Measurements from ENCODE around the gene RHBDD1. TPM values are rescaled to one million over a fixed set of nuclear protein-coding genes. Genes with fewer than 3 reads are reported as not detected.

RHBDD1 gene
- total and polyA plus RNA-seq, 2 donors (not counting 1 experiment from before 2014, with no cell fraction given), result 21.2 to 128 TPM

DNA sequence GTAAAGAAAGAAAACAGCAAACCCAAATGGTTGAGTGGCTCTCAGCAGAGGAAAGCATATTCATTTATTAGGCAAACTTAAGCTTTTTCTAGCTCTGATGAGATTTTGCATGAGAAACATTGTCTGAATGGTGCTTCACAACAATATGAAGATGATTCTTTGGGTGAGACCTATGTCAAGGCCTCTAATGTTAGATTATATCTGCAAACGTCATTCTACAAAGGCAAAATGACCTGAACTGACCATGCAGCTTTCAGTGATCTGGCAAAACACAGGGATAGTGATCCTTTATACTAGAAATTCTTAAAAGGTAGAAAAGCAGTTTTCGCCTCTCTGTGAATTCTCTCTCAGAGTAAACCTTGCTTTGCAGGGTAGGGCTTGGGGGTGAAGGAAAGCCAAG, 11.7 kb downstream of the RHBDD1 start:
- H3K4me3 Mint-ChIP-seq, result peak overlapping the region; percentile 23
- ChIA-PET CTCF (interaction anchor here (1.0 to 3.1 kb wide), 2 partner anchors 15 to 45 kb away, joined by 4 to 9 read pairs; no protein-coding TSS in a partner anchor), POLR2A (no interaction called here)
- peaks cover 5% of the 10 kb centered on the region for H4K20me1 ChIP-seq (ENCODE audit: control insufficient read depth, insufficient read depth, low read length, poor library complexity, severe bottlenecking)
- no peak overlapping the region for H3K4me3 ChIP-seq (ENCODE audit: control extremely low read depth in 1 of 5, extremely low read depth in 1 of 5, insufficient read depth in 1 of 5, low read depth in 2 of 5, low read length in 4 of 5)
- peak overlapping the region; percentile 29 for H3K4me2 ChIP-seq (replicated peaks; ENCODE audit: low read depth, low read length, poor library complexity, severe bottlenecking)
- H3K9me3 Mint-ChIP-seq (ENCODE audit: insufficient read depth), result no peaks in the 10 kb centered on the region
- intact Hi-C loops (cut with micrococcal nuclease), result no loop called here
- DNase-seq, result no peak
- TF ChIP-seq, protein P1, sequence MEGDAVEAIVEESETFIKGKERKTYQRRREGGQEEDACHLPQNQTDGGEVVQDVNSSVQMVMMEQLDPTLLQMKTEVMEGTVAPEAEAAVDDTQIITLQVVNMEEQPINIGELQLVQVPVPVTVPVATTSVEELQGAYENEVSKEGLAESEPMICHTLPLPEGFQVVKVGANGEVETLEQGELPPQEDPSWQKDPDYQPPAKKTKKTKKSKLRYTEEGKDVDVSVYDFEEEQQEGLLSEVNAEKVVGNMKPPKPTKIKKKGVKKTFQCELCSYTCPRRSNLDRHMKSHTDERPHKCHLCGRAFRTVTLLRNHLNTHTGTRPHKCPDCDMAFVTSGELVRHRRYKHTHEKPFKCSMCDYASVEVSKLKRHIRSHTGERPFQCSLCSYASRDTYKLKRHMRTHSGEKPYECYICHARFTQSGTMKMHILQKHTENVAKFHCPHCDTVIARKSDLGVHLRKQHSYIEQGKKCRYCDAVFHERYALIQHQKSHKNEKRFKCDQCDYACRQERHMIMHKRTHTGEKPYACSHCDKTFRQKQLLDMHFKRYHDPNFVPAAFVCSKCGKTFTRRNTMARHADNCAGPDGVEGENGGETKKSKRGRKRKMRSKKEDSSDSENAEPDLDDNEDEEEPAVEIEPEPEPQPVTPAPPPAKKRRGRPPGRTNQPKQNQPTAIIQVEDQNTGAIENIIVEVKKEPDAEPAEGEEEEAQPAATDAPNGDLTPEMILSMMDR (IDR thresholded peaks at IDR 0.05), result no peak
- TF ChIP-seq EZH2 (IDR thresholded peaks at IDR 0.05; ENCODE audit: borderline replicate concordance, insufficient read depth, low read depth, low read length, poor library complexity, severe bottlenecking), result no peak
- H3K4me1 Mint-ChIP-seq, result peaks cover 50% of the 10 kb centered on the region
- peaks cover 37 to 44% of the 10 kb centered on the region in 2 donors for H3K4me1 ChIP-seq (ENCODE audit: control insufficient read depth in 2 of 2, insufficient read depth in 2 of 2, low read length in 2 of 2)
- no peak overlapping the region for H3K9ac ChIP-seq (ENCODE audit: low read length)
- H3K36me3 ChIP-seq (replicated peaks in 1 of 2; ENCODE audit: control extremely low read depth in 1 of 2, control insufficient read depth in 1 of 2, extremely low read depth in 1 of 2, insufficient read depth in 2 of 2, low read length in 1 of 2), result peaks cover 4 to 7% of the 10 kb centered on the region in 2 experiments
- H3K27ac ChIP-seq (ENCODE audit: low read length in 2 of 2), result peak overlapping the region in 1 of 2 donors; percentile 50
- H3K79me2 ChIP-seq (ENCODE audit: control insufficient read depth, insufficient read depth, low read length), result peaks cover 86% of the 10 kb centered on the region
- no peaks in the 10 kb centered on the region for H3K9me3 ChIP-seq (ENCODE audit: control extremely low read depth in 1 of 3, control insufficient read depth in 2 of 3, insufficient read depth in 1 of 3, low read length in 2 of 3)
- H3K27me3 Mint-ChIP-seq, result no peaks in the 10 kb centered on the region
- 100% methylated on average over 1 of the region's 2 CpGs for WGBS (ENCODE audit: insufficient coverage)
- no peak overlapping the region for H2AFZ ChIP-seq (ENCODE audit: insufficient read depth, low read depth, low read length, poor library complexity, severe bottlenecking)
- no peaks in the 10 kb centered on the region for H3K27me3 ChIP-seq (replicated peaks in 1 of 4; ENCODE audit: control extremely low read depth in 1 of 4, control insufficient read depth in 3 of 4, insufficient read depth in 4 of 4, low read length in 3 of 4)
- no peak for ATAC-seq (ENCODE audit: low read depth)
- peak overlapping the region; percentile 50 for H3K27ac Mint-ChIP-seq

DNA sequence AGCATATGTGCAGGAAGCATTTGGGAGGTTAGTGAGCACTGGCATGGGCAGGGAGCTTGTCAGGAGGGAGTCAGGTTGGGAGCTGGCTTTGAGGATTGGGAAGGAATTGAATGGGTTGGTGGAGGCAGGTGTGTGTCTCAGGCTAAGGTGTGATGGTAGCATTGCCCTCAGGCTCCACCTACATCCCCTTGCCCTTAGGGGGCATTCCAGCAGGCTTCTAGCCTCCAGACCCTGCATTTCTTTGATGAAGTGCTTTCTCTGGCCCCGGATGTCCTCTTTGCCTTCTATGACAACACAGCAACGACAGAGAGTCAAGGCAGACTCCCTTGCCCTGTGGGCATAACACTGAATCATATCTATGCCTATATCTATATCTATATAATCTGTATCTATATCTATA, 13.5 kb downstream of the RHBDD1 start:
- ChIA-PET CTCF (interaction anchor here (3.1 kb wide), 1 partner anchor 47 kb away, joined by 9 read pairs; no protein-coding TSS in a partner anchor), POLR2A (no interaction called here)
- Histone ChIP-seq H3K9me3 (ENCODE audit: control extremely low read depth in 1 of 3, control insufficient read depth in 2 of 3, insufficient read depth in 1 of 3, low read length in 2 of 3) (no peaks in the 10 kb centered on the region), H3K4me3 (ENCODE audit: control extremely low read depth in 1 of 5, extremely low read depth in 1 of 5, insufficient read depth in 1 of 5, low read depth in 2 of 5, low read length in 4 of 5) (no peak overlapping the region), H3K4me1 (ENCODE audit: control insufficient read depth in 2 of 2, insufficient read depth in 2 of 2, low read length in 2 of 2) (peaks cover 20 to 27% of the 10 kb centered on the region in 2 donors), H3K27ac (ENCODE audit: low read length in 2 of 2) (no peak overlapping the region), H3K9ac (ENCODE audit: low read length) (no peak overlapping the region), H3K79me2 (ENCODE audit: control insufficient read depth, insufficient read depth, low read length) (peaks cover 90% of the 10 kb centered on the region), H2AFZ (ENCODE audit: insufficient read depth, low read depth, low read length, poor library complexity, severe bottlenecking) (no peak overlapping the region), H3K36me3 (replicated peaks in 1 of 2; ENCODE audit: control extremely low read depth in 1 of 2, control insufficient read depth in 1 of 2, extremely low read depth in 1 of 2, insufficient read depth in 2 of 2, low read length in 1 of 2) (peaks cover 3 to 11% of the 10 kb centered on the region in 2 experiments), H4K20me1 (ENCODE audit: control insufficient read depth, insufficient read depth, low read length, poor library complexity, severe bottlenecking) (peaks cover 5% of the 10 kb centered on the region), H3K4me2 (replicated peaks; ENCODE audit: low read depth, low read length, poor library complexity, severe bottlenecking) (no peak overlapping the region), H3K27me3 (replicated peaks in 1 of 4; ENCODE audit: control extremely low read depth in 1 of 4, control insufficient read depth in 3 of 4, insufficient read depth in 4 of 4, low read length in 3 of 4) (no peaks in the 10 kb centered on the region)
- TF ChIP-seq, protein P1 (IDR thresholded peaks at IDR 0.05), result no peak
- no peak for TF ChIP-seq EZH2 (IDR thresholded peaks at IDR 0.05; ENCODE audit: borderline replicate concordance, insufficient read depth, low read depth, low read length, poor library complexity, severe bottlenecking)
- ATAC-seq (ENCODE audit: low read depth) (no peak), DNase-seq (no peak)
- no peaks in the 10 kb centered on the region for H3K27me3 Mint-ChIP-seq
- H3K4me1 Mint-ChIP-seq, result peaks cover 32% of the 10 kb centered on the region
- WGBS (ENCODE audit: insufficient coverage), result no CpG with 5 or more reads among the region's 2 CpGs
- H3K9me3 Mint-ChIP-seq (ENCODE audit: insufficient read depth), result no peaks in the 10 kb centered on the region
- intact Hi-C loops (cut with micrococcal nuclease), result no loop called here
- no peak overlapping the region for H3K27ac Mint-ChIP-seq
- H3K4me3 Mint-ChIP-seq, result no peak overlapping the region
